Esophagus squamous epithelium (tissue), 4 donors: ENCODE data around the gene ELP4.

Experiments used
- CTCF ChIP-seq, 6 experiments: fragments of 450-650 bp in 4 of 6; fragments of 200-600 bp in 2 of 6; sonication (generic) in 2 of 6; IDR thresholded peaks; one replicate each; pipeline ENCODE4 v1.5.1; 2016 to 2019; ENCODE audit warnings: antibody characterized with exemption in 6 of 6, mild to moderate bottlenecking in 4 of 6, moderate library complexity in 4 of 6
- POLR2A ChIP-seq, 4 donors: fragments of 450-650 bp; IDR thresholded peaks; one replicate each; pipeline ENCODE4 v1.6.1; 2017; ENCODE audit warnings: antibody characterized with exemption in 4 of 4, mild to moderate bottlenecking in 4 of 4, moderate library complexity in 3 of 4

DNA sequence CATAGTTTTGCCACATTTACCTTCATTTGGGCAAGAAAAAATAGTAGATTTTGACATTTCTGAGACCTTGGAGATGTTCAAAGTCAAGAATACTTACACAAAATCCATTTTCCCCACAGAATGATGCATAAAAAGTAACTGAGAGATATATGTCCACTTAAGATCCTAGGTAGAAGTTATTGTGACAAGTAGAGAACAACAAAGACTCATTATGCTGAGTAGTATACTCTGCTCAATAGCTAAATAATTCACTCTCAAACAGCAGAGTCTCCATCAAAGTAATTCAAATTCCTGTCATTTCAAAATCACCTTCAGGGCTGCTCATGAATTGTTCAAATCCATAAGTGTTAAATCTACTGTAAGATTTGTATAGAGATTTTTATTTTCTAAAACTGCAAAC, 35.5 kb upstream of the ELP4 start:
- TF ChIP-seq CTCF (IDR thresholded peaks at IDR 0.05), result no peak
- no peak for TF ChIP-seq POLR2A (IDR thresholded peaks at IDR 0.05)
